SK-N-MC (cell line): Measurements from ENCODE around the gene DSC3.

Experiments
- EZH2 ChIP-seq: fragments of 200-600 bp; sonication (generic); IDR thresholded peaks from one replicate; pipeline ENCODE4 v1.6.1; 2017; ENCODE audit warnings: antibody characterized with exemption
- POLR2AphosphoS5 ChIP-seq: IDR thresholded peaks from 2 replicates; pipeline ENCODE4 v1.6.1; 2012; ENCODE audit warnings: mild to moderate bottlenecking, low read depth, low read length, borderline replicate concordance

GRCh38 chr18:31042406-31043181 lies at the start of gene DSC3:
- no peak for TF ChIP-seq POLR2AphosphoS5
- TF ChIP-seq EZH2 = no peak
